GM15510 (cell line): ENCODE measurements around the gene CILP.

Experiments
- POLR2A ChIP-seq: IDR thresholded peaks from 3 replicates; pipeline ENCODE4 v1.6.1; 2011; ENCODE audit warnings: borderline replicate concordance; ENCODE audit not compliant: insufficient read length; ENCODE audit errors: extremely low read depth

Gene CILP

GRCh38 chr15:65211482-65211982, 259 bp upstream of the CILP start:
- TF ChIP-seq POLR2A = no peak

- TF ChIP-seq POLR2A = no peak
These were observed 1.3 kb downstream of the CILP start for GRCh38 chr15:65209701-65210643.

GRCh38 chr15:65208647-65209046, 2.6 kb downstream of the CILP start:
- no peak for TF ChIP-seq POLR2A

- no peak for TF ChIP-seq POLR2A
These were observed 3.9 kb downstream of the CILP start for GRCh38 chr15:65207280-65207840.

- no peak for TF ChIP-seq POLR2A
These were observed 4.5 kb downstream of the CILP start for GRCh38 chr15:65206750-65207149.

DNA sequence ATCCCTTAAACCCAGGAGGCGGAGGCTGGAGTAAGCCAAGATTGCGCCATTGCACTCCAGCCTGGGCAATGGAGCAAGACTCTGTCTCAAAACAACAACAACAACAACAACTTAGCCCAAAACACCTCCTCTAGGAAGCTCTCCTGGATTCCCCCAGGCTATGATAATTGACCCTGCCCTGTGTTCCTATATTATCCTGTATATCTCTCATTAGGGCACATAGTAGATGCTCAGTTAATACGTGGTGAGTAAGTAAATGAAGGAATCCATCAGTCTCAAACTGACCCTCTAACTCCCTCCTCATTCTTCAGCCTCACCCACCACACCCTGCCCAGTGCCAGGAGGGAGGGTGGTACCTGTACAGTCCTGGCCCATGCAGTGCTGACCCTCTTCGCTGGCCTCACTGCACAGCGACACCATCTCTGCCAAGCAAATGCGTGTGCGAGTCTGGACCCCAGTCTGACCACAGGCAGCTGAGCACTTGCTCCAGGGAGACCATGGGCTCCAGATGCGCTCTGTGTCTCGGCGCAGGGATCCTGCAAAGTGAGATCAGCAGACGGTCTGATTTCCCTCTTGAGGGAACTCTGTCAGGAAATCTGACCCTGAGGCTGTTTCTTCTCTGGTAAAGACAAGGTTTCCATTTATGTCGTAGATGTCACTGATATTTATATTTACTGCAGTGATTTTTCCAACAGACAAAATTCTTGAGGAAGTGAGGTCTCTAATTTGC, 6.2 kb downstream of the CILP start:
- TF ChIP-seq POLR2A = no peak

GRCh38 chr15:65204236-65204930, 6.9 kb downstream of the CILP start:
- no peak for TF ChIP-seq POLR2A

GRCh38 chr15:65201918-65202317, 9.4 kb downstream of the CILP start:
- no peak for TF ChIP-seq POLR2A

- TF ChIP-seq POLR2A = no peak
These were observed 12.7 kb downstream of the CILP start for GRCh38 chr15:65198571-65198970.

GRCh38 chr15:65197337-65197645, 14.0 kb downstream of the CILP start:
- no peak for TF ChIP-seq POLR2A

- TF ChIP-seq POLR2A = no peak
These were observed 14.5 kb downstream of the CILP start for GRCh38 chr15:65196637-65197336.

- no peak for TF ChIP-seq POLR2A
These were observed 15.7 kb downstream of the CILP start for GRCh38 chr15:65195548-65195923.

- TF ChIP-seq POLR2A = no peak
These were observed 16.3 kb downstream of the CILP start for GRCh38 chr15:65194826-65195547.

DNA sequence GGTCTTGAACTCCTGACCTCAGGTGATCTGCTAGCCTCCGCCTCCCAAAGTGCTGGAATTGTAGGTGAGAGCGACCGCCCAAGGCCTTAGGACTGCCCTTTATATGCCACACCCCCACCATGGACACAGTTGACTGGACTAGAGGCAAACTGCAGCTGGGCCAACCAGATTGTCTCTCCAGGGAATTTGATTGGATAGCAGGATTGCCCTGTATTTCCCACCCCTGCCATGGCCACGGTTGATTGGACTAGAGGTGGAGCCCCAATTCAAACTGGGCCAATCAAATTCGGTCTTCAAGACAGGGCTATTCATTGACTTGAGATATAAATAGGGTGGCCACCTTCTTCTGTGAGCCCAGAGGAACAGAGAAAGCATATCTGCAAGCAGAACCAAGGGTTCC, 19.3 kb downstream of the CILP start:
- TF ChIP-seq POLR2A = no peak

DNA sequence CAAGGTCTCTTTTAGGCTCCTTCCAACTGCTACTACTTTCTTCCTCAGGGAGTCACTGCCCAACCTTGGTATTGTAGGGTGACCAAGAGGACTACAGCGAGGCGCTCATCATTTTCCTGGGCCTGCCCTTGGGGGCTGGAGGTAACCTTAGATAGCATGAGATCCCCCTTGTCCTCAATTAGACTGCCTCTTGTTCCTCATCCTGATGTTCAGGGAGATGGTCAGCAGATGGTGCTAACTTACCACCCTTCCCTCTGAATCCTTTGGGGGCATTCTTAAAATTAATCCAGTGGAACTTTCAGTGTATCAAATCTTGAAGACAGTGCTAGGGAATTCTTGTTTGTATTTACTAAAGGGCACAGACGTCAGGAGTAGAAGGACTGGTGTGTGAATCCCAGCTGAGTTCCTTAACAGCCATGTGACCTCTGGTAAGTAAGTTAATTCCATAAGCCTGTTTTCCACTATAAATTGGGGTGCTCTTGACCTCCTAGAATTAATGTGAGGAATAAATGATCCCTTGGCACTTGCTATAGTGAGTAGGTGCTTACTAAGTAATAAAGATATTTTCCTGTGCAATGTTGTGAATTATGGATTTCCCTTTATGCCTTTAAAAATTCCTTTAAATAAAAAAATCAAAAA, 22.1 kb downstream of the CILP start:
- no peak for TF ChIP-seq POLR2A
